GM12878 (cell line): Measurements from ENCODE around the gene SLC22A3. TPM values are rescaled to one million over a fixed set of nuclear protein-coding genes. Genes with fewer than 3 reads are reported as not detected.

Experiments used
- CBFB ChIP-seq: IDR thresholded peaks from 2 replicates; pipeline ENCODE4 v1.6.1; 2016; ENCODE audit warnings: antibody characterized with exemption, low read depth
- CHD1 ChIP-seq: IDR thresholded peaks from 2 replicates; pipeline ENCODE4 v1.6.1; 2012; ENCODE audit warnings: low read depth, low read length, improper control_type of control experiment
- EZH2 ChIP-seq: IDR thresholded peaks from 2 replicates; pipeline ENCODE4 v1.6.1; 2012; ENCODE audit warnings: low read depth, mild to moderate bottlenecking, control low read depth, inconsistent platforms, low read length, borderline replicate concordance; ENCODE audit not compliant: control insufficient read depth
- HDAC6 ChIP-seq: fragments of 200-600 bp; sonication (generic); IDR thresholded peaks from one replicate; pipeline ENCODE4 v1.8.0; 2017; ENCODE audit warnings: antibody characterized with exemption; ENCODE audit not compliant: unreplicated experiment
- JUNB ChIP-seq: IDR thresholded peaks from 2 replicates; pipeline ENCODE4 v1.6.1; 2016; ENCODE audit warnings: antibody characterized with exemption, mild to moderate bottlenecking
- NFIC ChIP-seq: IDR thresholded peaks from 2 replicates; pipeline ENCODE4 v1.6.1; 2012; ENCODE audit warnings: low read depth, mild to moderate bottlenecking, inconsistent platforms, low read length, moderate library complexity
- NFXL1 ChIP-seq: fragments of 450-650 bp; IDR thresholded peaks from 2 replicates; pipeline ENCODE4 v1.6.1; 2017; ENCODE audit warnings: antibody characterized with exemption, mild to moderate bottlenecking, borderline replicate concordance
- NFYA ChIP-seq: IDR thresholded peaks from 2 replicates; pipeline ENCODE4 v1.6.1; 2011; ENCODE audit warnings: low read depth, mild to moderate bottlenecking, low read length, improper control_type of control experiment, borderline replicate concordance
- NR2C2 ChIP-seq: IDR thresholded peaks from 2 replicates; pipeline ENCODE4 v1.6.1; 2011; ENCODE audit warnings: borderline replicate concordance, low read depth; ENCODE audit not compliant: control insufficient read depth, insufficient read length
- NRF1 ChIP-seq: conservative IDR thresholded peaks from 2 replicates; pipeline ENCODE4 v1.6.1; 2011; ENCODE audit warnings: mild to moderate bottlenecking, low read depth, low read length, improper control_type of control experiment
- PML ChIP-seq: IDR thresholded peaks from 2 replicates; pipeline ENCODE4 v1.6.1; 2012; ENCODE audit warnings: low read length, inconsistent platforms
- POLR2A ChIP-seq: IDR thresholded peaks from 2 replicates; pipeline ENCODE4 v1.6.1; 2011; ENCODE audit warnings: low read depth, mild to moderate bottlenecking, low read length
- POU2F2 ChIP-seq: IDR thresholded peaks from 3 replicates; pipeline ENCODE4 v1.6.1; 2011; ENCODE audit warnings: low read depth, mild to moderate bottlenecking, low read length, borderline replicate concordance
- RB1 ChIP-seq: fragments of 450-650 bp; formaldehyde crosslinking; IDR thresholded peaks from 2 replicates; pipeline ENCODE4 v1.6.1; 2017; ENCODE audit warnings: mild to moderate bottlenecking, borderline replicate concordance
- RCOR1 ChIP-seq: conservative IDR thresholded peaks from 2 replicates; pipeline ENCODE4 v1.6.1; 2012; ENCODE audit warnings: low read depth, low read length, improper control_type of control experiment
- SMARCA5 ChIP-seq: fragments of 450-650 bp; IDR thresholded peaks from 2 replicates; pipeline ENCODE4 v1.6.1; 2017; ENCODE audit warnings: mild to moderate bottlenecking
- SREBF2 ChIP-seq: IDR thresholded peaks from 2 replicates; pipeline ENCODE4 v1.6.1; 2012; ENCODE audit warnings: mild to moderate bottlenecking, low read length
- TBL1XR1 ChIP-seq: IDR thresholded peaks from 2 replicates; pipeline ENCODE4 v1.6.1; 2012; ENCODE audit warnings: low read depth, low read length, improper control_type of control experiment
- ZBED1 ChIP-seq: IDR thresholded peaks from 2 replicates; pipeline ENCODE4 v1.6.1; 2016; ENCODE audit warnings: borderline replicate concordance
- ZNF274 ChIP-seq: IDR thresholded peaks from one replicate; pipeline ENCODE4 v1.8.0; 2011; ENCODE audit not compliant: insufficient read length, insufficient read depth
- polyA plus RNA-seq, 11 experiments: library from polyadenylated mRNA; depleted of rRNA in 4 of 11; unstranded in 6 of 11; stranded (reverse) in 5 of 11; fragments of >200 nt; fragmentation: Nextera tagmentation in 4 of 11; fragmentation: Illumina TruSeq in 1 of 11; extraction: Ambion mirVana in 4 of 11; extraction: Trizol in 1 of 11; gene quantifications; 1 replicate in 1 of 11; 2 replicates in 10 of 11; pipeline versions ENCODE4 v1.2.1 to v1.2.3, GENCODE V29; 2011 to 2016; ENCODE audit warnings: inconsistent platforms in 2 of 11, missing spikeins in 2 of 11, low read depth in 1 of 11
- total RNA-seq, 4 experiments: library from RNA; depleted of rRNA in 3 of 4; stranded (reverse); fragments of >200 nt in 3 of 4; fragmentation: Illumina TruSeq in 1 of 4; extraction: Trizol in 1 of 4; gene quantifications; 2 replicates each; pipeline versions ENCODE4 v1.2.1 to v1.2.3, GENCODE V29; 2013 to 2021
- TF ChIP-seq, protein P1 (sequence below): fragments of 450-650 bp; conservative IDR thresholded peaks from 2 replicates; pipeline ENCODE4 v1.6.1; 2017; ENCODE audit warnings: mild to moderate bottlenecking, moderate library complexity
- TF ChIP-seq, protein P2 (sequence below): IDR thresholded peaks from 2 replicates; pipeline ENCODE4 v1.6.1; 2012; ENCODE audit warnings: low read depth, low read length, improper control_type of control experiment
- TF ChIP-seq, protein P3 (sequence below): IDR thresholded peaks from 2 replicates; pipeline ENCODE4 v1.6.1; 2011; ENCODE audit warnings: mild to moderate bottlenecking, low read depth, low read length, moderate library complexity; ENCODE audit not compliant: insufficient replicate concordance
- TF ChIP-seq, protein P4 (sequence below): fragments of 450-650 bp; formaldehyde crosslinking; IDR thresholded peaks from 2 replicates; pipeline ENCODE4 v1.4.0; 2020; ENCODE audit warnings: mild to moderate bottlenecking, moderate library complexity

The SLC22A3 gene
- total and polyA plus RNA-seq, 10 of the 15 experiments (the other 5 are each of a cell fraction or from before 2014, with no cell fraction given), result 0.07 to 0.15 TPM; not detected in 8

DNA sequence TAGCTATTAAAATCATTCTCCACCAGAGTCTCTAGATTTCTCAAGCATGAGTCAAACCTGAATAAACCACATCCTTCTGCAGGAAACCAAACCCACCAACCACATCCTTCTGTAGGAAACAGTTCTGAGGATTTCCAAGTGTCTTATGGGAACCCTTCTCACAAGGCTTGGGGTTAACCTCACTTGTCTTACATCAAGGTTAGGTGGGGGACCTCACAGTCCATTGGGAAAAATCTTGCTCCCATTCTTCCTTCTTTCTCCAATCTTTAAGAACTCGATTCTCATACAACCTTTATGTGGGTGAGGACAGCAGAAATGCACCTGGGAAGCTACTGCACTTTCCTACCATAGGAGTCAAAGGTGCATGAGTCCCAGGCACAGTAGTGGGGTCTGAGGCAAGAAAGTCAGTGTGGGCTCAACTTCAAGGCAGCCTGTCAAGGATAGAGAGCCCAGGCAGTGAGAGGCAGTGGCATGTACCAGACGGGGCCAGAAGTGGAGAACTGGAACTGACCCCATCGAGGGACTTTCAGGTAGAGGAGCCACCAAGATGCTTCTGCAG is 114.5 kb downstream of the SLC22A3 start (continued):
- TF ChIP-seq, protein P1, sequence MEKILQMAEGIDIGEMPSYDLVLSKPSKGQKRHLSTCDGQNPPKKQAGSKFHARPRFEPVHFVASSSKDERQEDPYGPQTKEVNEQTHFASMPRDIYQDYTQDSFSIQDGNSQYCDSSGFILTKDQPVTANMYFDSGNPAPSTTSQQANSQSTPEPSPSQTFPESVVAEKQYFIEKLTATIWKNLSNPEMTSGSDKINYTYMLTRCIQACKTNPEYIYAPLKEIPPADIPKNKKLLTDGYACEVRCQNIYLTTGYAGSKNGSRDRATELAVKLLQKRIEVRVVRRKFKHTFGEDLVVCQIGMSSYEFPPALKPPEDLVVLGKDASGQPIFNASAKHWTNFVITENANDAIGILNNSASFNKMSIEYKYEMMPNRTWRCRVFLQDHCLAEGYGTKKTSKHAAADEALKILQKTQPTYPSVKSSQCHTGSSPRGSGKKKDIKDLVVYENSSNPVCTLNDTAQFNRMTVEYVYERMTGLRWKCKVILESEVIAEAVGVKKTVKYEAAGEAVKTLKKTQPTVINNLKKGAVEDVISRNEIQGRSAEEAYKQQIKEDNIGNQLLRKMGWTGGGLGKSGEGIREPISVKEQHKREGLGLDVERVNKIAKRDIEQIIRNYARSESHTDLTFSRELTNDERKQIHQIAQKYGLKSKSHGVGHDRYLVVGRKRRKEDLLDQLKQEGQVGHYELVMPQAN, result no peak
- TF ChIP-seq RCOR1 (no peak), POU2F2 (peak; percentile 38; the same call in 1 of the 3 replicates), NFXL1 (no peak), POLR2A (no peak), CBFB (peak; percentile 91), HDAC6 (no peak), RB1 (no peak), PML (peak; percentile 51; the same call in 1 of the 2 replicates), NFIC (peak; percentile 98), EZH2 (0 out of 2 replicates have a peak, but pooled peaks have one; percentile 91), SREBF2 (no peak), SMARCA5 (no peak), NR2C2 (no peak), ZBED1 (peak; percentile 31; the same call in 1 of the 2 replicates), NFYA (no peak), CHD1 (no peak), TBL1XR1 (no peak), ZNF274 (no peak), JUNB (peak; percentile 75), NRF1 (no peak)
- TF ChIP-seq, protein P2, sequence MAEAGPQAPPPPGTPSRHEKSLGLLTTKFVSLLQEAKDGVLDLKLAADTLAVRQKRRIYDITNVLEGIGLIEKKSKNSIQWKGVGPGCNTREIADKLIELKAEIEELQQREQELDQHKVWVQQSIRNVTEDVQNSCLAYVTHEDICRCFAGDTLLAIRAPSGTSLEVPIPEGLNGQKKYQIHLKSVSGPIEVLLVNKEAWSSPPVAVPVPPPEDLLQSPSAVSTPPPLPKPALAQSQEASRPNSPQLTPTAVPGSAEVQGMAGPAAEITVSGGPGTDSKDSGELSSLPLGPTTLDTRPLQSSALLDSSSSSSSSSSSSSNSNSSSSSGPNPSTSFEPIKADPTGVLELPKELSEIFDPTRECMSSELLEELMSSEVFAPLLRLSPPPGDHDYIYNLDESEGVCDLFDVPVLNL, result no peak
- TF ChIP-seq, protein P3, sequence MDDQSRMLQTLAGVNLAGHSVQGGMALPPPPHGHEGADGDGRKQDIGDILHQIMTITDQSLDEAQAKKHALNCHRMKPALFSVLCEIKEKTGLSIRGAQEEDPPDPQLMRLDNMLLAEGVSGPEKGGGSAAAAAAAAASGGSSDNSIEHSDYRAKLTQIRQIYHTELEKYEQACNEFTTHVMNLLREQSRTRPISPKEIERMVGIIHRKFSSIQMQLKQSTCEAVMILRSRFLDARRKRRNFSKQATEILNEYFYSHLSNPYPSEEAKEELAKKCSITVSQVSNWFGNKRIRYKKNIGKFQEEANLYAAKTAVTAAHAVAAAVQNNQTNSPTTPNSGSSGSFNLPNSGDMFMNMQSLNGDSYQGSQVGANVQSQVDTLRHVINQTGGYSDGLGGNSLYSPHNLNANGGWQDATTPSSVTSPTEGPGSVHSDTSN, result no peak
- TF ChIP-seq, protein P4, sequence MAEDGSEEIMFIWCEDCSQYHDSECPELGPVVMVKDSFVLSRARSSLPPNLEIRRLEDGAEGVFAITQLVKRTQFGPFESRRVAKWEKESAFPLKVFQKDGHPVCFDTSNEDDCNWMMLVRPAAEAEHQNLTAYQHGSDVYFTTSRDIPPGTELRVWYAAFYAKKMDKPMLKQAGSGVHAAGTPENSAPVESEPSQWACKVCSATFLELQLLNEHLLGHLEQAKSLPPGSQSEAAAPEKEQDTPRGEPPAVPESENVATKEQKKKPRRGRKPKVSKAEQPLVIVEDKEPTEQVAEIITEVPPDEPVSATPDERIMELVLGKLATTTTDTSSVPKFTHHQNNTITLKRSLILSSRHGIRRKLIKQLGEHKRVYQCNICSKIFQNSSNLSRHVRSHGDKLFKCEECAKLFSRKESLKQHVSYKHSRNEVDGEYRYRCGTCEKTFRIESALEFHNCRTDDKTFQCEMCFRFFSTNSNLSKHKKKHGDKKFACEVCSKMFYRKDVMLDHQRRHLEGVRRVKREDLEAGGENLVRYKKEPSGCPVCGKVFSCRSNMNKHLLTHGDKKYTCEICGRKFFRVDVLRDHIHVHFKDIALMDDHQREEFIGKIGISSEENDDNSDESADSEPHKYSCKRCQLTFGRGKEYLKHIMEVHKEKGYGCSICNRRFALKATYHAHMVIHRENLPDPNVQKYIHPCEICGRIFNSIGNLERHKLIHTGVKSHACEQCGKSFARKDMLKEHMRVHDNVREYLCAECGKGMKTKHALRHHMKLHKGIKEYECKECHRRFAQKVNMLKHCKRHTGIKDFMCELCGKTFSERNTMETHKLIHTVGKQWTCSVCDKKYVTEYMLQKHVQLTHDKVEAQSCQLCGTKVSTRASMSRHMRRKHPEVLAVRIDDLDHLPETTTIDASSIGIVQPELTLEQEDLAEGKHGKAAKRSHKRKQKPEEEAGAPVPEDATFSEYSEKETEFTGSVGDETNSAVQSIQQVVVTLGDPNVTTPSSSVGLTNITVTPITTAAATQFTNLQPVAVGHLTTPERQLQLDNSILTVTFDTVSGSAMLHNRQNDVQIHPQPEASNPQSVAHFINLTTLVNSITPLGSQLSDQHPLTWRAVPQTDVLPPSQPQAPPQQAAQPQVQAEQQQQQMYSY (CRISPR knock-in tag), result no peak
